GM12891 (cell line): Measurements from ENCODE around the gene XRRA1.

Experiments used
- POLR2A ChIP-seq: IDR thresholded peaks from 2 replicates; pipeline ENCODE4 v1.6.1; 2011; ENCODE audit warnings: low read depth, low read length, control low read depth
- POLR2AphosphoS5 ChIP-seq: IDR thresholded peaks from 2 replicates; pipeline ENCODE4 v1.6.1; 2011; ENCODE audit warnings: low read depth, low read length, control low read depth
- TAF1 ChIP-seq: IDR thresholded peaks from 2 replicates; pipeline ENCODE4 v1.6.1; 2011; ENCODE audit warnings: low read depth, low read length, control low read depth

- TF ChIP-seq POLR2A (no peak), POLR2AphosphoS5 (no peak), TAF1 (no peak)
Measured at GRCh38 chr11:74956397-74957015, 7.6 kb upstream of the XRRA1 start.
